Liver (tissue), 9 donors: ENCODE measurements around the gene TCF12. TPM values are rescaled to one million over a fixed set of nuclear protein-coding genes. Genes with fewer than 3 reads are reported as not detected.

ENCODE experiments used
- DNase-seq: peaks from one replicate; pipeline ENCODE4 v3.0.0-alpha.2; 2017; ENCODE audit warnings: low spot score
- H3K27ac ChIP-seq, 2 donors: one replicate each; pipeline ENCODE4 v1.7.0; 2013; ENCODE audit warnings: inconsistent platforms in 2 of 2, low read length in 2 of 2, control low read depth in 1 of 2, low read depth in 1 of 2, mild to moderate bottlenecking in 1 of 2
- H3K27me3 ChIP-seq, 4 donors: one replicate each; pipeline versions ENCODE4 v1.6.1 to v1.7.0; 2013; ENCODE audit warnings: low read length in 3 of 4, inconsistent platforms in 1 of 4, mild to moderate bottlenecking in 1 of 4, moderate library complexity in 1 of 4; ENCODE audit not compliant: control insufficient read depth in 4 of 4, insufficient read depth in 4 of 4
- H3K36me3 ChIP-seq, 4 donors: one replicate each; pipeline versions ENCODE4 v1.6.1 to v1.7.0; 2013; ENCODE audit warnings: low read length in 3 of 4, mild to moderate bottlenecking in 3 of 4, low read depth in 1 of 4, moderate library complexity in 1 of 4; ENCODE audit not compliant: control insufficient read depth in 4 of 4, insufficient read depth in 3 of 4
- H3K4me1 ChIP-seq, 4 donors: one replicate each; pipeline versions ENCODE4 v1.6.1 to v1.7.0; 2013; ENCODE audit warnings: low read length in 3 of 4, mild to moderate bottlenecking in 3 of 4, moderate library complexity in 1 of 4; ENCODE audit not compliant: control insufficient read depth in 4 of 4, insufficient read depth in 4 of 4
- H3K4me3 ChIP-seq, 3 donors: one replicate each; pipeline versions ENCODE4 v1.6.1 to v1.7.0; 2013; ENCODE audit warnings: low read length in 3 of 3, control low read depth in 1 of 3, low read depth in 1 of 3, mild to moderate bottlenecking in 1 of 3
- H3K9ac ChIP-seq, 2 donors: one replicate each; pipeline ENCODE4 v1.7.0; 2013; ENCODE audit warnings: low read length in 2 of 2, mild to moderate bottlenecking in 2 of 2, moderate library complexity in 2 of 2, control low read depth in 1 of 2, low read depth in 1 of 2
- H3K9me3 ChIP-seq, 4 donors: one replicate each; pipeline versions ENCODE4 v1.6.1 to v1.7.0; 2013; ENCODE audit warnings: low read length in 3 of 4; ENCODE audit not compliant: control insufficient read depth in 4 of 4
- ATF3 ChIP-seq: IDR thresholded peaks from 2 replicates; pipeline ENCODE4 v1.6.1; 2016; ENCODE audit warnings: antibody characterized with exemption
- EGR1 ChIP-seq, 2 donors: IDR thresholded peaks; 2 replicates each; pipeline ENCODE4 v1.6.1; 2016 to 2018; ENCODE audit warnings: antibody characterized with exemption in 2 of 2, low read depth in 2 of 2
- FOXA1 ChIP-seq: IDR thresholded peaks from 2 replicates; pipeline ENCODE4 v1.6.1; 2016; ENCODE audit warnings: antibody characterized with exemption
- FOXA2 ChIP-seq: IDR thresholded peaks from 2 replicates; pipeline ENCODE4 v1.6.1; 2016; ENCODE audit warnings: antibody characterized with exemption
- GABPA ChIP-seq, 2 donors: IDR thresholded peaks in 1 of 2; conservative IDR thresholded peaks in 1 of 2; 2 replicates each; pipeline ENCODE4 v1.6.1; 2016; ENCODE audit warnings: antibody characterized with exemption in 2 of 2, mild to moderate bottlenecking in 1 of 2, moderate library complexity in 1 of 2
- HNF4A ChIP-seq, 2 donors: conservative IDR thresholded peaks; 2 replicates each; pipeline ENCODE4 v1.6.1; 2016; ENCODE audit warnings: antibody characterized with exemption in 2 of 2, mild to moderate bottlenecking in 2 of 2
- HNF4G ChIP-seq: IDR thresholded peaks from 2 replicates; pipeline ENCODE4 v1.6.1; 2016; ENCODE audit warnings: antibody characterized with exemption
- JUND ChIP-seq, 2 donors: IDR thresholded peaks; 2 replicates each; pipeline ENCODE4 v1.6.1; 2016; ENCODE audit warnings: antibody characterized with exemption in 2 of 2
- NR2F2 ChIP-seq: IDR thresholded peaks from 2 replicates; pipeline ENCODE4 v1.6.1; 2016; ENCODE audit warnings: antibody characterized with exemption
- RAD21 ChIP-seq, 2 donors: IDR thresholded peaks; 2 replicates each; pipeline ENCODE4 v1.6.1; 2016; ENCODE audit warnings: antibody characterized with exemption in 2 of 2, mild to moderate bottlenecking in 2 of 2
- REST ChIP-seq: IDR thresholded peaks from 2 replicates; pipeline ENCODE4 v1.6.1; 2016; ENCODE audit warnings: antibody characterized with exemption, mild to moderate bottlenecking
- RXRA ChIP-seq, 2 donors: IDR thresholded peaks; 2 replicates each; pipeline ENCODE4 v1.6.1; 2017 to 2018; ENCODE audit warnings: antibody characterized with exemption in 2 of 2, mild to moderate bottlenecking in 1 of 2
- SP1 ChIP-seq: IDR thresholded peaks from 2 replicates; pipeline ENCODE4 v1.6.1; 2018; ENCODE audit warnings: antibody characterized with exemption, mild to moderate bottlenecking
- TAF1 ChIP-seq: conservative IDR thresholded peaks from 2 replicates; pipeline ENCODE4 v1.6.1; 2016; ENCODE audit warnings: antibody characterized with exemption, mild to moderate bottlenecking
- YY1 ChIP-seq: IDR thresholded peaks from 2 replicates; pipeline ENCODE4 v1.6.1; 2016; ENCODE audit warnings: antibody characterized with exemption, mild to moderate bottlenecking
- ZBTB33 ChIP-seq: IDR thresholded peaks from 2 replicates; pipeline ENCODE4 v1.6.1; 2016; ENCODE audit warnings: antibody characterized with exemption
- WGBS: extraction: QIAGEN DNeasy Blood & Tissue Kit; methylation state at CpG from one replicate; pipeline ENCODE4 v1.1.7; 2013; 5-methylcytosine and 5-hydroxymethylcytosine counted together
- polyA plus RNA-seq, 2 donors: library from polyadenylated mRNA; stranded (reverse) in 1 of 2; unstranded in 1 of 2; fragments of 200-250 nt in 1 of 2; fragments of >200 nt in 1 of 2; fragmentation: Nextera tagmentation in 1 of 2; extraction: Ambion mirVana in 1 of 2; gene quantifications; one replicate each; pipeline versions ENCODE4 v1.2.1 to v1.2.3, GENCODE V29; 2013 to 2015
- total RNA-seq, 2 donors: library from RNA; depleted of rRNA; stranded (reverse); fragments of >200 nt; gene quantifications; one replicate each; pipeline ENCODE4 v1.2.3, GENCODE V29; 2014
- TF ChIP-seq, protein P1 (sequence below): IDR thresholded peaks from 2 replicates; pipeline ENCODE4 v1.6.1; 2016; ENCODE audit warnings: antibody characterized with exemption
- TF ChIP-seq, protein P2 (sequence below): fragments of 150-350 bp; IDR thresholded peaks from 2 replicates; pipeline ENCODE4 v1.5.1; 2017; ENCODE audit warnings: improper control_type of control experiment, low read depth, low read length; ENCODE audit not compliant: missing input control
- donor health status: healthy.
- donor health status: healthy.
- donor health status: healthy.
- donor health status: healthy.
- donor health status: healthy.

TCF12 gene
- total and polyA plus RNA-seq, 4 donors: 8.7 to 38.3 (median 22.3) TPM

DNA sequence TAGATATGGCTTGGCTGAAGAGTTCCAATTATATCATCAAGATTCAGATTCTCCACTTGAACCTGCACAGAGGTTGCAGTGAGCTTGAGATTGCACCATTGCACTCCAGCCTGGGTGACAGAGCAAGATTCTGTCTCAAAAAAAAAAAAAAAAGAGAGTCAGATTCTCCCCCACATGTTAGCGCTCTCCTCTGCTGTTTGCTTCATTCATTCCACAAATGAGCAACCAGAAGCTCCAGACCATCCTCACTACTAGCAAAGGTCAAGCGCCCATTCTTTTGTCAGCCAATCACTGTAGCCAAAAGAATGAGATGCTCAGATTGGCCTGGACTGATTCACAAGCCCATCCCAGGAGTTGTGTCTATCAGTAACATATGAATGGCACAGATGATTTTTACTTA, 28.4 kb upstream of the TCF12 start:
- Histone ChIP-seq H3K4me1 (peaks cover 2 to 22% (median 9%) of the 10 kb centered on the region in 4 donors), H3K36me3 (peaks cover 0 to 1% (median 0%) of the 10 kb centered on the region in 4 donors), H3K4me3 (no peak overlapping the region), H3K9ac (no peak overlapping the region), H3K9me3 (no peaks in the 10 kb centered on the region), H3K27me3 (no peaks in the 10 kb centered on the region), H3K27ac (no peak overlapping the region)
- DNase-seq: no peak
- TF ChIP-seq JUND (IDR thresholded peaks at IDR 0.05): no peak
- no peak for TF ChIP-seq FOXA2
- no peak for TF ChIP-seq YY1
- TF ChIP-seq RXRA (IDR thresholded peaks at IDR 0.05): no peak
- no peak for TF ChIP-seq NR2F2
- no peak for TF ChIP-seq SP1
- TF ChIP-seq ATF3: no peak
- no peak for TF ChIP-seq HNF4G
- TF ChIP-seq, protein P1, sequence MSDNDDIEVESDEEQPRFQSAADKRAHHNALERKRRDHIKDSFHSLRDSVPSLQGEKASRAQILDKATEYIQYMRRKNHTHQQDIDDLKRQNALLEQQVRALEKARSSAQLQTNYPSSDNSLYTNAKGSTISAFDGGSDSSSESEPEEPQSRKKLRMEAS: no peak
- no peak for TF ChIP-seq ZBTB33
- TF ChIP-seq TAF1: no peak
- TF ChIP-seq RAD21 (IDR thresholded peaks at IDR 0.05): no peak
- no peak for TF ChIP-seq REST
- TF ChIP-seq FOXA1: no peak
- TF ChIP-seq, protein P2, sequence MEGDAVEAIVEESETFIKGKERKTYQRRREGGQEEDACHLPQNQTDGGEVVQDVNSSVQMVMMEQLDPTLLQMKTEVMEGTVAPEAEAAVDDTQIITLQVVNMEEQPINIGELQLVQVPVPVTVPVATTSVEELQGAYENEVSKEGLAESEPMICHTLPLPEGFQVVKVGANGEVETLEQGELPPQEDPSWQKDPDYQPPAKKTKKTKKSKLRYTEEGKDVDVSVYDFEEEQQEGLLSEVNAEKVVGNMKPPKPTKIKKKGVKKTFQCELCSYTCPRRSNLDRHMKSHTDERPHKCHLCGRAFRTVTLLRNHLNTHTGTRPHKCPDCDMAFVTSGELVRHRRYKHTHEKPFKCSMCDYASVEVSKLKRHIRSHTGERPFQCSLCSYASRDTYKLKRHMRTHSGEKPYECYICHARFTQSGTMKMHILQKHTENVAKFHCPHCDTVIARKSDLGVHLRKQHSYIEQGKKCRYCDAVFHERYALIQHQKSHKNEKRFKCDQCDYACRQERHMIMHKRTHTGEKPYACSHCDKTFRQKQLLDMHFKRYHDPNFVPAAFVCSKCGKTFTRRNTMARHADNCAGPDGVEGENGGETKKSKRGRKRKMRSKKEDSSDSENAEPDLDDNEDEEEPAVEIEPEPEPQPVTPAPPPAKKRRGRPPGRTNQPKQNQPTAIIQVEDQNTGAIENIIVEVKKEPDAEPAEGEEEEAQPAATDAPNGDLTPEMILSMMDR: no peak
- TF ChIP-seq GABPA (IDR thresholded peaks at IDR 0.05 in 1 of 2, conservative IDR thresholded peaks at IDR 0.05 in 1 of 2): no peak
- no peak for TF ChIP-seq EGR1 (IDR thresholded peaks at IDR 0.05; ENCODE audit: low read depth in 2 of 2)
- TF ChIP-seq HNF4A (conservative IDR thresholded peaks at IDR 0.05): no peak
- over 99% methylated on average over 2 of the region's 2 CpGs for WGBS
